Cardiac fibroblast (primary cell): ENCODE measurements around the gene CLIC1.

Experiments used
- DNase-seq, 2 donors: peaks; one replicate each; pipeline versions ENCODE4 v3.0.0 to v3.0.0-alpha.2; 2010; ENCODE audit warnings: low read depth in 2 of 2
- H3K4me3 ChIP-seq, 2 donors: replicated peaks in 1 of 2; 1 replicate in 1 of 2; 2 replicates in 1 of 2; pipeline ENCODE4 v1.5.1; 2011; ENCODE audit warnings: low read depth in 2 of 2, low read length in 2 of 2, mild to moderate bottlenecking in 2 of 2, moderate library complexity in 1 of 2
- CTCF ChIP-seq: IDR thresholded peaks from one replicate; pipeline ENCODE4 v1.5.1; 2011; ENCODE audit warnings: low read depth, mild to moderate bottlenecking, low read length, inconsistent platforms

CLIC1 gene

GRCh38 chr6:31717499-31718222 is 18.7 kb downstream of the CLIC1 start:
- no peak overlapping the region for H3K4me3 ChIP-seq
- no peak for DNase-seq
- TF ChIP-seq CTCF: no peak

GRCh38 chr6:31715022-31715958 is 21.0 kb downstream of the CLIC1 start, which contains the start of gene LY6G6D:
Gene LY6G6D, plus strand, starts transcription at chr6:31715348. Its CDS starts 8 bp downstream, at chr6:31715356.
- no peak within 1 kb of the TSS for H3K4me3 ChIP-seq
- DNase-seq: no peak
- TF ChIP-seq CTCF: no peak

- H3K4me3 ChIP-seq: no peak overlapping the region
- TF ChIP-seq CTCF: no peak
- DNase-seq: no peak
These were observed 22.2 kb downstream of the CLIC1 start for GRCh38 chr6:31713991-31714684.

- DNase-seq: no peak
- TF ChIP-seq CTCF: no peak
- no peak overlapping the region for H3K4me3 ChIP-seq
These were observed 22.9 kb downstream of the CLIC1 start for GRCh38 chr6:31713465-31713864.

- no peak for DNase-seq
- TF ChIP-seq CTCF: no peak
These were observed 24.0 kb downstream of the CLIC1 start for GRCh38 chr6:31712296-31712695.

GRCh38 chr6:31711233-31711632 is 25.1 kb downstream of the CLIC1 start:
- DNase-seq: no peak
- no peak for TF ChIP-seq CTCF
- no peak overlapping the region for H3K4me3 ChIP-seq

More at GRCh38 chr6:31712296-31712695, 24.0 kb downstream of the CLIC1 start:
- H3K4me3 ChIP-seq: no peak overlapping the region
